RWPE1 (cell line): ENCODE data around the gene CATSPER3.
A peak's percentile ranks its signal among the peaks of the same experiment; 100 is the strongest.

Experiments
- CTCF ChIA-PET: fragments of 350-600 bp; sonication (Branson Sonifier 250); formaldehyde crosslinking; extraction: SDS; loops from one replicate; lab custom pipeline; 2021; lab: Yijun Ruan, JAX
- POLR2A ChIA-PET: fragments of 400-600 bp; formaldehyde crosslinking; extraction: SDS; loops from one replicate; lab custom pipeline; 2020; ENCODE audit warnings: antibody characterized with exemption; ENCODE audit not compliant: low non-redundant PET; lab: Yijun Ruan, JAX
- DNase-seq: peaks from one replicate; pipeline ENCODE4 v3.0.0; 2012; ENCODE audit warnings: low spot score
- H3K27ac ChIP-seq: fragments of 450-650 bp; 2 replicates; pipeline ENCODE4 v1.5.1; 2017
- CTCF ChIP-seq: fragments of 450-650 bp; conservative IDR thresholded peaks from 2 replicates; pipeline ENCODE4 v1.5.1; 2017; ENCODE audit warnings: low read depth, mild to moderate bottlenecking

Gene CATSPER3

GRCh38 chr5:135026645-135027265, 59.0 kb downstream of the CATSPER3 start:
- TF ChIP-seq CTCF, result no peak
- CTCF ChIA-PET, result interaction anchor here (1.1 kb wide), 1 partner anchor 12 kb away, joined by 3 read pairs; no protein-coding TSS in a partner anchor
- POLR2A ChIA-PET, result interaction anchor here (0.5 to 0.6 kb wide), 3 partner anchors 8 to 1445 kb away, joined by 3 to 4 read pairs (median 3); no protein-coding TSS in a partner anchor
- no peak for DNase-seq
- H3K27ac ChIP-seq, result peak overlapping the region; percentile 88

GRCh38 chr5:135027266-135027696, 59.6 kb downstream of the CATSPER3 start:
- peak overlapping the region; percentile 88 for H3K27ac ChIP-seq

GRCh38 chr5:135027697-135028615, 60.2 kb downstream of the CATSPER3 start:
- H3K27ac ChIP-seq, result peak overlapping the region; percentile 88
- CTCF ChIA-PET, result no interaction called here
- DNase-seq, result no peak
- TF ChIP-seq CTCF, result no peak
- POLR2A ChIA-PET, result no interaction called here

More at GRCh38 chr5:135027266-135027696, 59.6 kb downstream of the CATSPER3 start:
- DNase-seq, result no peak
- ChIA-PET POLR2A (no interaction called here), CTCF (interaction anchor here (1.1 kb wide), 1 partner anchor 11 kb away, joined by 3 read pairs; no protein-coding TSS in a partner anchor)
- no peak for TF ChIP-seq CTCF

GRCh38 chr5:135028791-135029476, 61.2 kb downstream of the CATSPER3 start:
- no peak for TF ChIP-seq CTCF
- CTCF ChIA-PET, result no interaction called here
- peak overlapping the region; percentile 88 for H3K27ac ChIP-seq
- DNase-seq, result no peak
- POLR2A ChIA-PET, result no interaction called here

- ChIA-PET POLR2A (no interaction called here), CTCF (no interaction called here)
- H3K27ac ChIP-seq, result peak overlapping the region; percentile 89
These were observed 61.9 kb downstream of the CATSPER3 start for GRCh38 chr5:135029477-135030122.

More at GRCh38 chr5:135029477-135030122, 61.9 kb downstream of the CATSPER3 start:
- no peak for TF ChIP-seq CTCF
- no peak for DNase-seq
